HG03575 (cell line): ENCODE data around the gene RPS2.
"Not testable (repeated sequence)": the region's sequence is repeated elsewhere in the genome, so short reads cannot be mapped to it uniquely, and the experiment has no call there.

Source experiments
- ATAC-seq: cut with Tn5 transposase; IDR thresholded peaks from one replicate; pipeline ENCODE4 v1.9.1; 2021; ENCODE audit not compliant: unreplicated experiment, insufficient number of reproducible peaks, low FRiP score; ENCODE audit errors: extremely low read depth

The RPS2 gene

GRCh38 chr16:1932050-1933028 is 32.3 kb downstream of the RPS2 start:
- ATAC-seq = no peak

GRCh38 chr16:1930338-1930720 is 34.3 kb downstream of the RPS2 start:
- ATAC-seq = no peak

GRCh38 chr16:1929578-1930337 is 34.9 kb downstream of the RPS2 start:
- no peak for ATAC-seq

GRCh38 chr16:1929105-1929504 is 35.5 kb downstream of the RPS2 start:
- no peak for ATAC-seq

GRCh38 chr16:1926271-1926670 is 38.4 kb downstream of the RPS2 start:
- no peak for ATAC-seq

- no peak for ATAC-seq
These were observed 40.5 kb downstream of the RPS2 start for GRCh38 chr16:1924095-1924494.

GRCh38 chr16:1923299-1924034 is 41.2 kb downstream of the RPS2 start:
- ATAC-seq = no peak

GRCh38 chr16:1922357-1922756 is 42.3 kb downstream of the RPS2 start:
- ATAC-seq = no peak

- no peak for ATAC-seq
These were observed 43.9 kb downstream of the RPS2 start for GRCh38 chr16:1920727-1921171.

GRCh38 chr16:1920122-1920521 is 44.5 kb downstream of the RPS2 start:
- not testable (repeated sequence) for ATAC-seq

- ATAC-seq = no peak
These were observed 45.2 kb downstream of the RPS2 start for GRCh38 chr16:1919327-1919998.

- no peak for ATAC-seq
These were observed 46.0 kb downstream of the RPS2 start, which contains the start of gene HS3ST6 for GRCh38 chr16:1918351-1919326. HS3ST6 (minus strand) TSS chr16:1918415; CDS start chr16:1918323, 92 bp downstream.

GRCh38 chr16:1917665-1918350 is 46.8 kb downstream of the RPS2 start:
- no peak for ATAC-seq

GRCh38 chr16:1917056-1917664 is 47.5 kb downstream of the RPS2 start:
- no peak for ATAC-seq

GRCh38 chr16:1916640-1916990 is 48.0 kb downstream of the RPS2 start:
- no peak for ATAC-seq

- ATAC-seq = no peak
These were observed 48.6 kb downstream of the RPS2 start for GRCh38 chr16:1915732-1916639.
